Measurements from ENCODE around the gene MCTP1. TPM values are rescaled to one million over a fixed set of nuclear protein-coding genes. Genes with fewer than 3 reads are reported as not detected.

MCTP1 gene
- total RNA-seq, 1 experiment from 2014 or later: 2.5 TPM

DNA sequence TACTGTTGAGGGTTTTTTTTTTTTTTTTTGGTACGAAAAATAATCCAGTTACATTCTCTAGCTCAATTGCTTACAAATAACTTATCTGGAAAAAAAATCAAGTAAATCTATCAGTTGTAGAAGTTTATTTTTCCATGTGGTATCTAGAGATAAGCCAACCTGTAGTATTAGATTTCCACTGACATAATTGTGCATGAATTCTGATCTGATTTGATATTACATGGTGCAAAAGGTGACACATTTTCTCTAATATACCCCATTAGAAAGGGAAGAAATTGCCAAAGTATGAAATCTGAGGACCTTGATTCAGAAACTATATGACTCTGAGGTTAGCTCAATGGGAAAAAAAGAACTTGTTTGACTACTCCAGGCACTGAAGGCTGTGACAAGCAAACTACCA, 524.9 kb downstream of the MCTP1 start:
- H3K56ac ChIP-seq (ENCODE audit: insufficient read length, low read depth, low read length): no peak overlapping the region
- H2BK120ac ChIP-seq (ENCODE audit: low read depth, low read length, poor library complexity, severe bottlenecking): no peak overlapping the region
- no peak overlapping the region for H3K27ac ChIP-seq (ENCODE audit: insufficient read length, low read depth, low read length)
- H3K9ac ChIP-seq (ENCODE audit: extremely low read depth, insufficient read length, low read length): no peak overlapping the region
- H2AFZ ChIP-seq (ENCODE audit: low read length): no peak overlapping the region
- H3K27ac Mint-ChIP-seq: no peak overlapping the region
- no peak overlapping the region for H3K4me3 Mint-ChIP-seq
- H3K27me3 ChIP-seq (ENCODE audit: insufficient read depth, low read length): no peaks in the 10 kb centered on the region
- H3K18ac ChIP-seq (ENCODE audit: insufficient read length, low read depth, low read length): no peak overlapping the region
- no peak overlapping the region for H4K91ac ChIP-seq (ENCODE audit: insufficient read length, low read depth, low read length)
- no peak overlapping the region for H3K23ac ChIP-seq (ENCODE audit: insufficient read length, low read depth, low read length)
- DNase-seq: no peak
- no peak overlapping the region for H2BK20ac ChIP-seq (ENCODE audit: low read depth, low read length, poor library complexity, severe bottlenecking)
- H3K9me3 ChIP-seq (ENCODE audit: control insufficient read depth, low read depth, low read length): no peaks in the 10 kb centered on the region
- H3K4me1 ChIP-seq (ENCODE audit: insufficient read depth, low read length): no peaks in the 10 kb centered on the region
- no peak overlapping the region for H3K4ac ChIP-seq (ENCODE audit: low read depth, low read length)
- no CpG with 5 or more reads among the region's 1 CpG for WGBS (ENCODE audit: extremely low coverage, insufficient read length, low lambda C conversion rate)
- no peak overlapping the region for H3K4me2 ChIP-seq (ENCODE audit: insufficient read depth, insufficient read length, low read length)
- no peaks in the 10 kb centered on the region for H3K23me2 ChIP-seq (ENCODE audit: insufficient read length, low read depth, low read length, poor library complexity, severe bottlenecking)
- H2BK15ac ChIP-seq (ENCODE audit: low read depth, low read length): no peak overlapping the region
- no peaks in the 10 kb centered on the region for H3K36me3 Mint-ChIP-seq (ENCODE audit: insufficient read depth in 1 of 3, low read depth in 3 of 3)
- H2BK5ac ChIP-seq (ENCODE audit: insufficient read length, low read length): no peak overlapping the region
- TF ChIP-seq, protein P1, sequence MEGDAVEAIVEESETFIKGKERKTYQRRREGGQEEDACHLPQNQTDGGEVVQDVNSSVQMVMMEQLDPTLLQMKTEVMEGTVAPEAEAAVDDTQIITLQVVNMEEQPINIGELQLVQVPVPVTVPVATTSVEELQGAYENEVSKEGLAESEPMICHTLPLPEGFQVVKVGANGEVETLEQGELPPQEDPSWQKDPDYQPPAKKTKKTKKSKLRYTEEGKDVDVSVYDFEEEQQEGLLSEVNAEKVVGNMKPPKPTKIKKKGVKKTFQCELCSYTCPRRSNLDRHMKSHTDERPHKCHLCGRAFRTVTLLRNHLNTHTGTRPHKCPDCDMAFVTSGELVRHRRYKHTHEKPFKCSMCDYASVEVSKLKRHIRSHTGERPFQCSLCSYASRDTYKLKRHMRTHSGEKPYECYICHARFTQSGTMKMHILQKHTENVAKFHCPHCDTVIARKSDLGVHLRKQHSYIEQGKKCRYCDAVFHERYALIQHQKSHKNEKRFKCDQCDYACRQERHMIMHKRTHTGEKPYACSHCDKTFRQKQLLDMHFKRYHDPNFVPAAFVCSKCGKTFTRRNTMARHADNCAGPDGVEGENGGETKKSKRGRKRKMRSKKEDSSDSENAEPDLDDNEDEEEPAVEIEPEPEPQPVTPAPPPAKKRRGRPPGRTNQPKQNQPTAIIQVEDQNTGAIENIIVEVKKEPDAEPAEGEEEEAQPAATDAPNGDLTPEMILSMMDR (conservative IDR thresholded peaks at IDR 0.05): no peak
- H3K79me2 ChIP-seq (ENCODE audit: insufficient read depth, low read length): no peaks in the 10 kb centered on the region
- H3K9me3 Mint-ChIP-seq: no peaks in the 10 kb centered on the region
- no peaks in the 10 kb centered on the region for H4K20me1 ChIP-seq (ENCODE audit: control insufficient read depth, insufficient read depth, insufficient read length)
- H3K27me3 Mint-ChIP-seq (ENCODE audit: low read depth): no peaks in the 10 kb centered on the region
- no peak overlapping the region for H3T11ph ChIP-seq (ENCODE audit: low read length)
- H4K5ac ChIP-seq (ENCODE audit: insufficient read length, low read depth, low read length): no peak overlapping the region
- H3K79me1 ChIP-seq (ENCODE audit: insufficient read depth, low read depth, low read length, poor library complexity, severe bottlenecking): no peaks in the 10 kb centered on the region
- H4K8ac ChIP-seq (replicated peaks; ENCODE audit: insufficient read length, low read depth, low read length): no peak overlapping the region
- no peak overlapping the region for H2AK5ac ChIP-seq (ENCODE audit: insufficient read length, low read length)
- no peaks in the 10 kb centered on the region for H3K4me1 Mint-ChIP-seq
- no peak overlapping the region for H2BK12ac ChIP-seq (ENCODE audit: insufficient read length, low read depth, low read length)
- no peak overlapping the region for H3K14ac ChIP-seq (ENCODE audit: insufficient read depth, low read length)

Measured in H9 (cell line).